ENCODE measurements around the gene GALM. TPM values are rescaled to one million over a fixed set of nuclear protein-coding genes. Genes with fewer than 3 reads are reported as not detected.

The GALM gene
- 34.1 and 34.2 TPM in 2 replicates for polyA plus RNA-seq (2011; rRNA removed)
- 21.7 and 22.7 TPM in 2 replicates for polyA plus RNA-seq (2012; cell fraction: cytosol; rRNA removed)
- 11.4 and 14.0 TPM in 2 replicates for polyA plus RNA-seq (2012; cell fraction: nucleus; rRNA removed)
- 23.4 to 36.2 TPM (median 33.4 TPM) in 3 replicates for polyA plus RNA-seq (2017; fragmentation: RNase III; extraction: RNeasy Plus Mini Kit Qiagen cat#74134 plus additional on column Dnase treatment)
- polyA minus RNA-seq (2011; rRNA and poly(A)+ RNA removed) = 28.2 and 34.7 TPM in 2 replicates

- peak within 1 kb of the TSS; percentile 90 for H3K4me2 ChIP-seq
- ChIA-PET CTCF (interaction anchor here (0.8 to 4.9 kb wide), 16 partner anchors 9 to 129 kb away, joined by 3 to 28 read pairs (median 4); partner anchors contain the start of gene HNRNPLL), POLR2A (interaction anchor here (0.6 to 3.0 kb wide), 5 partner anchors 25 to 85 kb away, joined by 3 to 15 read pairs (median 7); partner anchors contain the start of genes HNRNPLL and SRSF7)
- peak; percentile 91 to 96 for ATAC-seq
- H3K27ac ChIP-seq = peak within 1 kb of the TSS; percentile 71 to 89
- H3K4me1 ChIP-seq = peaks cover 13% of the 10 kb centered on the region
- peak; percentile 86 to 91 for DNase-seq (ENCODE audit: low read depth in 1 of 2, low spot score in 1 of 2)
- 5% methylated on average over 26 of the region's 26 CpGs for WGBS (ENCODE audit: missing lambda C conversion rate)
- peak within 1 kb of the TSS; percentile 54 for H3K4me3 ChIP-seq
- no peak for FAIRE-seq
- H3K9me3 ChIP-seq = no peaks in the 10 kb centered on the region
- TF ChIP-seq E2F6 (IDR thresholded peaks at IDR 0.05; ENCODE audit: borderline replicate concordance, low read depth) (peak; percentile 76), HOXB5 (CRISPR knock-in tag; IDR thresholded peaks at IDR 0.05) (0 out of 2 replicates have a peak, but pooled peaks have one; percentile 73), MAX (IDR thresholded peaks at IDR 0.05) (peak; percentile 76), FOSB (CRISPR knock-in tag; IDR thresholded peaks at IDR 0.05) (no peak), RCOR1 (IDR thresholded peaks at IDR 0.05; ENCODE audit: low read depth, low read length) (no peak), RFX5 (IDR thresholded peaks at IDR 0.05) (no peak), USF2 (IDR thresholded peaks at IDR 0.05) (no peak), HDAC2 (IDR thresholded peaks at IDR 0.05) (no peak), MYC (IDR thresholded peaks at IDR 0.05; ENCODE audit: borderline replicate concordance, low read length) (no peak), ZFP36 (IDR thresholded peaks at IDR 0.05; ENCODE audit: borderline replicate concordance, partially characterized antibody) (no peak), JUN (IDR thresholded peaks at IDR 0.05) (peak in 1 of 2 experiments; percentile 61; a peak in 1 of 5 replicates), REST (IDR thresholded peaks at IDR 0.05) (no peak), CTCF (IDR thresholded peaks at IDR 0.05) (no peak), SMC3 (IDR thresholded peaks at IDR 0.05) (0 out of 3 replicates have a peak, but pooled peaks have one; percentile 15), POLR2A (IDR thresholded peaks at IDR 0.05; ENCODE audit: low read length) (peak; percentile 61), SREBF2 (IDR thresholded peaks at IDR 0.05) (no peak), JUNB (IDR thresholded peaks at IDR 0.05) (no peak), GATA3 (IDR thresholded peaks at IDR 0.05; ENCODE audit: borderline replicate concordance) (peak; percentile 30; the same call in 1 of the 2 replicates), TFCP2L1 (CRISPR knock-in tag; IDR thresholded peaks at IDR 0.05) (no peak), TP53 (CRISPR knock-in tag; IDR thresholded peaks at IDR 0.05) (no peak), RAD21 (conservative IDR thresholded peaks at IDR 0.05 in 1 of 2, IDR thresholded peaks at IDR 0.05 in 1 of 2) (no peak; a peak in 1 of 5 replicates), HOXB13 (CRISPR knock-in tag; IDR thresholded peaks at IDR 0.05; ENCODE audit: low read depth) (0 out of 2 replicates have a peak, but pooled peaks have one; percentile 32), NFE2L2 (conservative IDR thresholded peaks at IDR 0.05; ENCODE audit: low read length) (no peak), PHF8 (IDR thresholded peaks at IDR 0.05; ENCODE audit: borderline replicate concordance, low read depth) (no peak), HMGXB4 (CRISPR knock-in tag; IDR thresholded peaks at IDR 0.05; ENCODE audit: borderline replicate concordance) (no peak)
- TF ChIP-seq, protein P1, sequence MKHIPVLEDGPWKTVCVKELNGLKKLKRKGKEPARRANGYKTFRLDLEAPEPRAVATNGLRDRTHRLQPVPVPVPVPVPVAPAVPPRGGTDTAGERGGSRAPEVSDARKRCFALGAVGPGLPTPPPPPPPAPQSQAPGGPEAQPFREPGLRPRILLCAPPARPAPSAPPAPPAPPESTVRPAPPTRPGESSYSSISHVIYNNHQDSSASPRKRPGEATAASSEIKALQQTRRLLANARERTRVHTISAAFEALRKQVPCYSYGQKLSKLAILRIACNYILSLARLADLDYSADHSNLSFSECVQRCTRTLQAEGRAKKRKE (CRISPR knock-in tag; IDR thresholded peaks at IDR 0.05; ENCODE audit: low read depth) = 0 out of 2 replicates have a peak, but pooled peaks have one; percentile 27
- TF ChIP-seq, protein P2, sequence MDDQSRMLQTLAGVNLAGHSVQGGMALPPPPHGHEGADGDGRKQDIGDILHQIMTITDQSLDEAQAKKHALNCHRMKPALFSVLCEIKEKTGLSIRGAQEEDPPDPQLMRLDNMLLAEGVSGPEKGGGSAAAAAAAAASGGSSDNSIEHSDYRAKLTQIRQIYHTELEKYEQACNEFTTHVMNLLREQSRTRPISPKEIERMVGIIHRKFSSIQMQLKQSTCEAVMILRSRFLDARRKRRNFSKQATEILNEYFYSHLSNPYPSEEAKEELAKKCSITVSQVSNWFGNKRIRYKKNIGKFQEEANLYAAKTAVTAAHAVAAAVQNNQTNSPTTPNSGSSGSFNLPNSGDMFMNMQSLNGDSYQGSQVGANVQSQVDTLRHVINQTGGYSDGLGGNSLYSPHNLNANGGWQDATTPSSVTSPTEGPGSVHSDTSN (IDR thresholded peaks at IDR 0.05) = peak; percentile 68; the same call in 1 of the 2 replicates
These were observed at the start of gene GALM for GRCh38 chr2:38665854-38666555. GALM (plus strand) TSS chr2:38666114; CDS start chr2:38666162, 48 bp downstream.
